HG03565 (cell line): Measurements from ENCODE around the gene VOPP1.
"Not testable (repeated sequence)": the region's sequence is repeated elsewhere in the genome, so short reads cannot be mapped to it uniquely, and the experiment has no call there.

Source experiments
- ATAC-seq: cut with Tn5 transposase; IDR thresholded peaks from one replicate; pipeline ENCODE4 v1.9.1; 2021; ENCODE audit warnings: mild to moderate bottlenecking, moderate library complexity; ENCODE audit not compliant: unreplicated experiment

The VOPP1 gene

DNA sequence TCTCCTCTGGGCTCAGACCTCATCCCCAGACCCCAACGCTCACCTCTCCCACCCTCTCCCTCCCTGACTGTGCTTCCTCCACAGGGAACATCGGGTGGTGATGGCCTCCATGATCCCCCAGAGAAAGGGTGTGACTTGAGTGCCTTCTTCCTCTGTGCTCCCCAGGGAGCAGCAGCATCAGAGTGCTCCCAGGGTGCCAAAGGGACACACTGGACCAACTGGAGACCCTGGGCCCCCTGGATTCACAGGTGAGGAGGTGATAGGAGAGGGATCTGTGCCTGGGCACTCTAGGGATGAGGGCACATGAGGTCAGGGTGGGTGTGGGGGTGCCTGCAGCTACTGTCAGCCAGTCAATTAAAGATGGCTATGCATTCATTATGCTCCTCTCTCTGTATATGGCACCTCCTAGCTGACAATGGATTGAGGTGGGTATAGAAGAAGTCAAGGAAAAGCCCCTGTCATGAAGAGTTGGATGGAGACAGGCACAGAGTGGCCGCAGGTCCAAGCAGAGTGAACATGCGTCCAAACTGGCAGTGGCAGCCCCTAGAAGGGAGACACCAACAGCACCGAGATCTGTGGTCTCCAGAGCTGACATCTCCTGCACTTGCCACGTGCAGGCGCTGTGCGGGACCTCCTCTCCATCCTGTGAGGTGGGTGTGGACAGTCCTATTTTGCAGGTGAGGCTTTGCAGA, 15.5 kb upstream of the VOPP1 start:
- ATAC-seq: no peak

GRCh38 chr7:55582656-55583055, 10.4 kb upstream of the VOPP1 start:
- ATAC-seq: not testable (repeated sequence)

DNA sequence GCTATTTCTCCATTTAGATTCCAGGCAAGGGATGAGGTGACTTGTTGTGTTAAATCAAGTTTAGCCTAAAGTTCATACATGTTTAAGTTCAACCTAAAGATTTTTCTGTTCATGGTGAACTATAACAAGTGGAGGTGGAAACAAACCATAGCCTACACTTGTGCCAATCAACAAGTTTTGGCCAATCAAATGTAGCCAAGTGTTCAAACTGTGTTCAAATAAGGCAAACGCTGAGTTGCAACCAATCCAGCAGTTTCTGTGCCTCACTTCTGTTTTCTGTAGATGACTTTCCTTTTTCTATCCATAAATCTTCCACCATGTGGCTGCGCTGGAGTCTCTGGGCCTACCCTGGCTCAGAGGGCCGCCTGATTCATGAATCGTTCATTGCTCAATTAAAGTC, 4.5 kb upstream of the VOPP1 start:
- ATAC-seq: no peak

- no peak for ATAC-seq
Measured at GRCh38 chr7:55575733-55576132, 3.4 kb upstream of the VOPP1 start.

DNA sequence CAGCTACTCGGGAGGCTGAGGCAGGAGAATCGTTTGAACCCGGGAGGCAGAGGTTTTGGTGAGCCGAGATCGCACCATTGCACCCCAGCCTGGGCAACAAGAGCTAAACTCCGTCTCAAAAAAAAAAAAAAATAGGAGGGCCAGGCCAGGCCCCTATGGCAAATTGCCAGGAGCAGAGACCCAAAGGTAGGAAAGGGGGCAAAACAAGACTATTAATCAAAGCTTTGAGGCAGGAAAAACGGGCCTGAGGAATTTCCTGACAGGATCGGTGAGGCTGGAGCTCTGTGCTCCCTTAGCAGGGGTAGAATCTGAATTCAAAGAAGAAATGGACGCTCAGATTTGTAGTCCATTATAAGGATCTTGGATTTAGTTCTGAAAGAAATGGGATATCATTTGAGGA, 2.8 kb upstream of the VOPP1 start:
- ATAC-seq: no peak

- no peak for ATAC-seq
Measured at GRCh38 chr7:55574051-55574717, 1.9 kb upstream of the VOPP1 start.

DNA sequence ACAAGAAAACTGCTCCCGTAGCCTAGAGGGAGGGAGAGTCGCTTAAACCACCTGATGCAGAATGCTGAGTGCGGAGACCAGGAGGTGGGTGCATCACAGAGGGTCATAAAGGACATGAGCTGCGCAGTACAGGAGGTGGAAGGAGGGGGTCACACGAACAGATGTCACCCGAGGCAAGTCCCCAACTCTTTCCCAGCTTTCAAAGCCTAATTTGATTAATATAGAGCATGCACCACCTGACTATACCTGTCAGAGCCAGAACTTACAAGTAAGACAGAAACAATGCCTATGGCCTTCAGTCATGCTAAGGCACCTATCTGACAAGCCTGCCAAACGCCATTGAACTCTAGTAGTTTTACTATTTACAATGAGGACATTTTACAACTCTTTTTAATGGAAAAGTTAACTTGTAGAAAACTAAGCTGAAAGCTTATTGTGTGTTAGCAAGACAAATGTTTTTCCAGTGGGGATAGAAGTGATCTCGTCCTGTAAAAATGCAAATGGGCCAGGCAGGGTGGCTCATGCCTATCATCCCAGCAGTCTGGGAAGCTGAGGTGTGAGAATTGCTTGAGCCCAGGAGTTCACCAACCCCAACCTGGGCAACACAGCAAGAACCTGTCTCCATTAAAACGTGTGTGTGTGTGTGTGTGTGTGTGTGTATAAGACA, 1.1 kb upstream of the VOPP1 start:
- no peak for ATAC-seq

- ATAC-seq: peak; percentile 12
Measured at GRCh38 chr7:55571511-55572377, 558 bp downstream of the VOPP1 start.

DNA sequence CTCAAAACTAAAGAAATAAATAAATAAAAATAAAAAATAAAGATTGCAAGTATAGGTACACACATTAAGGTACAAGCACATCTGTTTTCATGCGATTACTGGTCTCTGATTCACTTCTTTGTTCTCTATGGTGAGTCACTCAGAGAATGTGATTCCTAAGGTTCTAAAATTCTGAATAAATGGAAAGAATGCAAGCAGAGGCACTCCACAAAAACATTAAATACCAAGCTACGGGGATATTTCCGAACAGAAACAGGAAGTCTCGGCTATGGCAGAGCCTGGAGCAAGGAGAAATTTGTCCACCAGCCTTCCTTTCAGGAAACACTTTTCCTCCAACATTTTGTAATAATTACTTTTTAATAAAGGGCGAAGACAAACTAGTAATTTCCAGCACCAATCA, 1.4 kb downstream of the VOPP1 start:
- ATAC-seq: no peak

- ATAC-seq: peak; percentile 35
Measured at GRCh38 chr7:55570218-55570873, 2.0 kb downstream of the VOPP1 start.

- peak; percentile 7 for ATAC-seq
Measured at GRCh38 chr7:55569797-55570196, 2.5 kb downstream of the VOPP1 start.

- no peak for ATAC-seq
Measured at GRCh38 chr7:55569269-55569663, 3.0 kb downstream of the VOPP1 start.

DNA sequence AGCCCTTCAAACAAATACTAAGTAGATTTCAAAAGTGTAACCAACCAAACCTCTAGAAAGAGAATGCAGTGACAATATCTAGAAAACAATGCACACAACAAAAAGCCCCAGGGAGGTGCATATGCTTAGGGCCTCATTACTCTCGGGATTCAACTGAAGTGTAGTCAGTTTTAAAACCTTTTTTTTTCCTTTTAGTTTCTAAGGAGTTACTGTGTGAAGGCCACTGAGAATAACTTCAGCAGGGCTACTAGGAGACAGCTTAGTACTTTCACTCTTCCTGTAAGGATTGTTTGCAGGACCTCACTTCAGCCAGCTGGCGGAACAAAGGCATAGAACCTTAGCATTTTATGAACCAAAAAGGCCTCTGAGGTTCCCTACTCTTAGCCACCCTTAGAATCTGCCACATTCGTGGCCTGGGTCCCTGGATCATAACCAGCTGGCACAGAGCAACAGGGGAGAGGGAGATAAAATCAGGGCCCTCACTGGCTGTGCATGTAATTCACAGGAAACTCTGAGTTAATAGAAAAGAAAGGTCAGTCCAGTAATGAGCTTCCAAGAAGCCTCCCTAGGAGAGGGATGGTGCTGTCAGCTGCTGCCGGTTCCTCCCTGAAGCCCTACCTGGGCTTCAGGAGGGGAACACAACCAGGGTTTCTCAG, 3.6 kb downstream of the VOPP1 start:
- ATAC-seq: no peak

DNA sequence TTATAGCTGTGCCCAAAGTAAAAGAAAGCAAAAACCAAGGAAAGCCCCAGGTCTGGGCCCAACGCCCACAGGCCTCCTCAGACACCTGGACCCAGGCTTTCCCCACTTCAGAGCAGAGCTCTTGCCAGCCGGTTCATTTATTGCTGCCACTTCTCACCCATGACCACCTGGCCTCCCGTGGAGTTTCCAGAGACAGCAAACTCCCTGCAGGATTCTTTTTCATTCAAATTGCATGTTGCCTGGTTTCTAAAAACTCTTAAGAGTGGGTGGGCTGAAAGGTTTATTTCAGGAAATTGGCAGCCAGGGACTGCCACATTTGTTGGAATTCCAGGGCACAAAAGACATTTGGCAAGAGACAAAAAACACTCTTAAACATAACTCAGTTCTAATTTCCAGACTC, 4.7 kb downstream of the VOPP1 start:
- ATAC-seq: no peak

- ATAC-seq: no peak
Measured at GRCh38 chr7:55565681-55566080, 6.6 kb downstream of the VOPP1 start.

DNA sequence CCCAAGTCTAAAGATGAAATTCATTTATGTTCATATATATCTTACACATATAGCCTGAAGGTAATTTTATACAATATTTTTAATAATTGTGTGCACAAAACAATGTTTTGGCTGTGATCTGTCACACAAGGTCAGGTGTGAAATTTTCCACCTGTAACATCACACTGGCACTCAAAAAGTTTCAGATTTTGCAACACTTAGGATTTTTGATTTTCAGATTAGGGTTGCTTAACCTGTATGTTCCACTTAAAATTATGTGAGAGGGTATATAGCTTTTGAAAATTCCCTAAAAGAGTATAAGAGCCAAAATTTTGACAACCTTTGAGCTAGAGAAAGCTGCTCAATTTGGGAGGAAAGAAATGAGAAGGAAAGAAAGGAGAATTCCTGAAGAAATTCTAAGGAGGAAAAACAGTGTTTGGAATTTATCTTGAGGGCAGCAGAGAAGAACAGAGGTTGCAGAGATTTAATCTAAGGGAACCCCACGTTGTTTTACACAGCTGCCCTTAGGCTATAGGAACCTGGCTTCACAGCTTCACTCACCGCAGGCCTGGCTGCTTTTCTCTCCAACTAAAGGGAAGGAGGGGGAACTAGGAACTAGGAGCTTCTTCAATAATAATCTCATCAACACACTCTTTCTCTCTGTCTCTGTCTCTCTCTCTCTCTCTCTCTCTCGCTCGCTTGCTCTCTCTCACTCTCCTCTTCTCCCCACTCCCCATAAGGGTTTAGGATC, 8.5 kb downstream of the VOPP1 start:
- ATAC-seq: no peak

DNA sequence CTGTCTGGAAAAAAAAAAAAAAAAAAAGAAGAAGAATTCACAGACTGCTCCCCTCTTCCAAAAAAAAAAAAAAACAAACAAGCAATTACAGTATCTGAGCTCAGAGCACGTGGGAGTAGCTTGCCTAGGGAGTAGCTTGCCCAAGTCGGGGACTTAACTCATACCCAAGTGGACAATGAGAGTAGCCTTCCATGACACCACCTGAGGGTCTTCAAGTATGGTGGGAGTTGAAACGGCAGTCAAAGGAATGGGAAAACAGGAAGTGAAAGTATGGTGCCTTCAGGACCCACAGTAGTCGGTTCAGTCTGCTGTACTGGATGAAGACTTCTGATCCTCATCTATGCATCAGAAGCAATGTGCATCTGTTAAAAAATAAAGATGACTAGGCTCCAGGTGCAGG, 10.6 kb downstream of the VOPP1 start:
- no peak for ATAC-seq

DNA sequence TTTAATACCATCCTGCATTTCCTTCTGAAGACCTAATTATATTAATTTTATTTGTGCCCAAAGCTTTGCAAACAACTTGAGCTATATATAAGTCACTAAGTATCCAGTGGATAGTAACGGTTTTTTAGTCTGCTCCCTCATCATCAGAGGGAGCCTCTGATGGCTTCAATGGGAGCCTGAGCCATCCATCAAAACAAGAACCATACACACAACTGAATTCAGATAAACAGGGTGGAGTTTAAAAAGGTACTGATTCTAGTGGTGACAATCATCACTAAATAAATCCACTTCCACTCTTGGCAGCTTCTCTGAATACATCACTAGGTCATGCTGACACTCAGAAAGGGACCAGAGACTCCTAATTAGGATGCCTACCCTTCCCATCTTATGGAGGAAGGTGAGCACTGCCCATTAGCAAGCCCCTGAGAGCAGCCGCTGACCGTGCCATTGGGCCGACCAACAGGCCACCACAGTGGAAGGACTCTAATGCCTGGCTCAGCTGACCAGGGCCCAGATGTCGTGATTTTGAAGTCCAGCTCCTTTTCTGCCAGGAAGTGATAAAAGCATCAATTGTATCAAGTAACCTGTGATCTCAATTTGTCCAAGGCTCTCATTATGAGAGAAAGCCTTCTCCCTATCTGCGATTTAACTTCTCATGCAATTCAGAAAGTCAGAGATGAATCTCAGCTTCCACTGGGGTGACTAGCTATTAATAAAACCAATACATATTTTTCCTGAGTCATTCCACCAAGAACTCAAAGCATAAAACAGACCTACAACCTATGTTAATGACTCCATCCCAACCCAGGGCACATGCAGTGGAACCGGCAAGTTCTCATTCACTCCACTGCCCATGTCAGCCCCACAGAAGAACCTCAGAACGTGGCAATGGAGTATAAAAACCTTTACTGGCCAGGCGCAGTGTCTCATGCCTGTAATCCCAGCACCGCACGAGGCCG, 13.1 kb downstream of the VOPP1 start:
- no peak for ATAC-seq
